ENCODE measurements around the gene ELMO1.

Gene ELMO1, protein sequence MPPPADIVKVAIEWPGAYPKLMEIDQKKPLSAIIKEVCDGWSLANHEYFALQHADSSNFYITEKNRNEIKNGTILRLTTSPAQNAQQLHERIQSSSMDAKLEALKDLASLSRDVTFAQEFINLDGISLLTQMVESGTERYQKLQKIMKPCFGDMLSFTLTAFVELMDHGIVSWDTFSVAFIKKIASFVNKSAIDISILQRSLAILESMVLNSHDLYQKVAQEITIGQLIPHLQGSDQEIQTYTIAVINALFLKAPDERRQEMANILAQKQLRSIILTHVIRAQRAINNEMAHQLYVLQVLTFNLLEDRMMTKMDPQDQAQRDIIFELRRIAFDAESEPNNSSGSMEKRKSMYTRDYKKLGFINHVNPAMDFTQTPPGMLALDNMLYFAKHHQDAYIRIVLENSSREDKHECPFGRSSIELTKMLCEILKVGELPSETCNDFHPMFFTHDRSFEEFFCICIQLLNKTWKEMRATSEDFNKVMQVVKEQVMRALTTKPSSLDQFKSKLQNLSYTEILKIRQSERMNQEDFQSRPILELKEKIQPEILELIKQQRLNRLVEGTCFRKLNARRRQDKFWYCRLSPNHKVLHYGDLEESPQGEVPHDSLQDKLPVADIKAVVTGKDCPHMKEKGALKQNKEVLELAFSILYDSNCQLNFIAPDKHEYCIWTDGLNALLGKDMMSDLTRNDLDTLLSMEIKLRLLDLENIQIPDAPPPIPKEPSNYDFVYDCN

GRCh38 chr7:37448636-37449361, at the start of gene ELMO1:
ELMO1 (minus strand) TSS chr7:37448864; CDS start chr7:37342690, 106,174 bp downstream.
- peak; percentile 25 for DNase-seq (ENCODE audit: low read depth)

- DNase-seq (ENCODE audit: low read depth): no peak
These were observed 48.9 kb upstream of the ELMO1 start for GRCh38 chr7:37497576-37497975.

- no peak for DNase-seq (ENCODE audit: low read depth)
These were observed 47.0 kb upstream of the ELMO1 start for GRCh38 chr7:37495574-37496184.

- DNase-seq (ENCODE audit: low read depth): no peak
These were observed 46.3 kb upstream of the ELMO1 start for GRCh38 chr7:37494926-37495325.

DNA sequence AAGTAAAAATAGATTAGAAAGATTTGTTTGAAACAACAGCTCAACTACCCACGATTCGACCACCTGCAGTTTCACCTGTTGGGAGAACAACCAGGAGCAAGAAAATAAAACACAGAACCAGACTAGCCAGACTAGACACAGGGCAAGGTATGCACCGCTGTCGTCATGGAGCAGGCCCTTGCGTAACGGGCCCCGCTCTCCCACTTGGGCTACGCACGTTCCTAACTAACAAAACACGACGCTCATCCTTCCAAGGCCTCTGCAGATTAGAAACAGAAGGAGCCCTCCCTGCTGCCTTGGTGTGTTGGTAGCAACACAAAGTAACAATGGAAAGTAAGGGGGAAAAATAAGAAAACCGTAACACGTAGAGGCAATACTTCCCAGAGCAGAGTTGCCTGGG, 45.1 kb upstream of the ELMO1 start:
- no peak for DNase-seq (ENCODE audit: low read depth)

GRCh38 chr7:37493123-37493522, 44.5 kb upstream of the ELMO1 start:
- no peak for DNase-seq (ENCODE audit: low read depth)

DNA sequence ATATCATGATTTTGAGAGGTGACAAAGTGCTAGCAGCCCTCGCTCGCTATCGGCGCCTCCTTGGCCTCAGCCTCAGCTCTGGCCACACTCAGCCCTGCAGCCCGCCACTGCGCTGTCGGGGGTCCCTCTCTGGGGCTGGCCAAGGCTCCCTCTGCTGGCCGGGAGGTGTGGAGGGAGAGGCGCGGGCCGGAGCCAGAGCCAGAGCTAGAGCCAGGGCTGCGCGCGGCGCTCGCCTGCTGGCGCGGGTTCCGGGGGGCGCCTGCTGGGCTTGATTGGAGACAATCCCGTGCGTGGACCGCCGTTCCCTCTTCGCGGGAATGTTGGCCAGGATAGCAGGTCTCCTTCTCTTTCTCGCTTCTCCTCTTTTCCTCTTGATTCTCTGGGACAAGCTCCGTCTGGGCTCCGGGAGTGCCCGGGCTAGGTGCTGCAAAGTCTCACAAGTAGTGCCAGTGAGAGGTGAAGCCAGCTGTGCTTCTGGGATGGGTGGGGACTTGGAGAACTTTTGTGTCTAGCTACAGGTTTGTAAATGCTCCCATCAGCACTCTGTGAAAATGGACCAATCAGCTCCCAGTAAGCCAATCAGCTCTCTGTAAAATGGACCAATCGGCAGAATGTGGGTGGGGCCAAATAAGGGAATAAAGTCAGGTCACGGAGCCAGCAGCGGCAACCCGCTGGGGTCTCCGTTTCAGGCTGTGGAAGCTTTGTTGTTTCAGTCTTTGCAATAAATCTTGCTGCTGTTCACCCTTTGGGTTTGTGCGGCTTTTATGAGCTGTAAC, 43.4 kb upstream of the ELMO1 start:
- no peak for DNase-seq (ENCODE audit: low read depth)

DNA sequence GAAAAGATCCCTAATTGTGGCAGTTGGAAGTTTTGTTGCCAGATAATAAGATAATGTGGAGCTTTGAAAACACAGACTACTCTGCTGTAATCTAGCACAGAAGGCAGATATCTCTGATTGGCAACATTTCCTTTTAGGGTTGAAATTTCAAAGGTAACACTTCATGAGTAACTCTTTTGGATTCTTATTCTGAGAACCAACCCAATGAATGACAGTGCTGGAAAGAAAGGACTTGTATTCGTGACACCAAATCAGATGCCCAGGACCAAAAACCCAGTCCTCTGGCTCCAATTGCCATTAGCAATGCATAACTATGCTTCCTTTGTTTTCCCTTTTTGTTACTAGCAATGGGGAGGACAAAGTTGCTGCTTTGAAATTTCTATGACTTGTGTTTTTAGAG, 41.0 kb upstream of the ELMO1 start:
- no peak for DNase-seq (ENCODE audit: low read depth)

DNA sequence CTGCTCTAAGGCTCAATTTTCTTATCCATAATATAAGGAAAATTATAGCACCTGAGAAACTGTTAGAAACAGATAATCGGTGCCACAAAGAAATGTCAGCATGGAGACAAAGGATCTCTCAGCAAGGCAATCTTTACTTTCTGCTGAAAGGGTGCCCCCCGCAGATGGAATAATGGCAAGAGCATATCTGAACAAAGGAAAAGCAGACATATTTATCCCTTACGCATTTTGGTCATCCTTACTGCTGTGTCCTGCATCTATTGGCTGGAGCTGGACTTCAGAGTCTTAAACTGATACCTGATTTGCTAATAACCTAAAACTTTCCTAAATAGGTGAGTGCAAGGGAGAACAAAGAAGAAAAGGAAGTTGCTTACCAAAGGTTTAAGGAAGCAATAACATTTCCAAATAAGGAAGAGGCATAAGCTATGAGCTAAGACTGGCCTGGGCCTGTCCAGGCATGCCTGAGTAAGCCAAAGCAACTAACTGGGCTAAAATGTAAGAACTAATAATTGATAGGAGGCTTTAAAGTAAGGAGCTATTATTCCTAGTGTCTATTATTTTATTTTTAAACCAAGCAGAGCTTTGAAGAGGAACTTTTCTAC, 39.6 kb upstream of the ELMO1 start:
- DNase-seq (ENCODE audit: low read depth): no peak

DNA sequence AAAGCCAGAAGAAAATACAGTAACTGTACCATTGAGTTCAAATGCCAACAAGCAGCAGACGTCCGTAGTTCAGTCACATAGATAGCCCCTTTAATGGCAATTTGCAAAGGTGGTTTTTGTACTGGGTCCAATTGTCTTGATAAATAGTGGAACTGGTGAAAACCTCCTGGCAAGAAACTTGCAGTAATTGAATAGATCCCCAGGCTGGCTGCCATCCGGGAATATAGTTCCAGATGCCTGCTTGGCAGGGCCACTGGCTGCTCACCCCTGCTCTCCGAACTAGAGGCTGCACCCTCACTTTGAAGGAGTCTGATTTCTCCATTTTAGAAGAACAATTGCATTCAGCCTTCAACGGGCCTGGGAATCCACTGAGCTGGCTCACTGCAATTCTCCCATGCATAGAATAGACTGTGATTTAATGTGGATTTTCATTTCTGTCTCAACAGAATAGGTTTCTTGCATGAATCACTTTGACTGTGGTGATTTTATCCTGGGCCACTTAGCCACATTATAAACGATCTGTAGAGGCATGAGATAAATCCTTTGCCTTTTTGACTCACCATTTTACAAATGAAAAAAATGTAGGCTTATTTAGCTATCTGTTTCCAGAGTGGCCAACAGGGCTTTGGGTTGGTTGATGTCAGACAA, 35.9 kb upstream of the ELMO1 start:
- DNase-seq (ENCODE audit: low read depth): no peak

GRCh38 chr7:37483627-37484026, 35.0 kb upstream of the ELMO1 start:
- DNase-seq (ENCODE audit: low read depth): no peak

- DNase-seq (ENCODE audit: low read depth): no peak
These were observed 34.3 kb upstream of the ELMO1 start for GRCh38 chr7:37482953-37483352.

GRCh38 chr7:37482505-37482904, 33.8 kb upstream of the ELMO1 start:
- DNase-seq (ENCODE audit: low read depth): no peak

DNA sequence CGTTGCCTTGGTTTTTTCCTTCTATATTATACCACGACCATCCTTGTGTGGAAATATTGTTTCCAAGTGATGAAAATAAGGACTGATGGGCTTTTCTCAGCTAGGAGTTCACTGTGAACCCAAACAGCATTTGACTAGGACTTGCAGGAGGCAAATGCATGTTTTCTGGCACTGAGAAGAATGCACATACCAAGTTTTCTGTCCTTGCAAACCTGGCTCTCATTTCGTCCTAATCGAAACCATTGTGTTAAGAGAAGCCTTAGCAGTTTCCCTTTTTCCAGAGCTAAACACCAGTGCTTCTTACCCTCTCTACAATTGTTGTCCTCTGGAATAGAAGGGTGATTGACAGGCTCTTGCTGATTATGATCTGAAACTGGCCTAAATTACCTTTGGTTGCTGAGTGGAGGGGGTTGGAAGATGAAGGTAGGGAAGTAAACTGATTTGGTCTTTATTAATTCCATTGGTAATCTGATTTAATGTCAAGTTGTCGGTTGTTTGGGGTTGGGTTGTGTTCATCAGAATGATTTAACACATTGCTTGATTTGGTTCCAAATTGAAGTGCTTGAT, 33.1 kb upstream of the ELMO1 start:
- no peak for DNase-seq (ENCODE audit: low read depth)

DNA sequence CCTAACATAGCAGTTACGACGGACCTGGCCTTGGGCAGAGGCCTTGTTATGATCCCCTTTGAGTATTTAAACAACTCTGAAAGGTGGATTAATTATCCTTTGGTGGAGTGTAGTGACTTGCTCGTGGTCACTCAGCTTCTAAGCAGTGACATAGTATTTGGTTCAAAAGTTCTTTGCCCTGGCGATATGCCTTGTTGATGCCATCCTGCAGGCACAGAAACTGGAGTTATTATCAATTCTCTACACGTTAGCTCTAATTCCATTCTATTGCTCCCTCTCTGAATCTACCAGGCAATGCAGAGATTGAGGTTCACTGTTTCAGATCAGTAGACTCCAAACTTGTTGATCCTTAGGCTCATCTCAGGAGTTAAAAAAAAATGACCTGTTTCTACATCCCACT, 32.5 kb upstream of the ELMO1 start:
- no peak for DNase-seq (ENCODE audit: low read depth)

GRCh38 chr7:37480041-37481031, 31.7 kb upstream of the ELMO1 start:
- no peak for DNase-seq (ENCODE audit: low read depth)

- DNase-seq (ENCODE audit: low read depth): no peak
These were observed 28.3 kb upstream of the ELMO1 start for GRCh38 chr7:37476881-37477450.

GRCh38 chr7:37476428-37476827, 27.8 kb upstream of the ELMO1 start:
- no peak for DNase-seq (ENCODE audit: low read depth)

DNA sequence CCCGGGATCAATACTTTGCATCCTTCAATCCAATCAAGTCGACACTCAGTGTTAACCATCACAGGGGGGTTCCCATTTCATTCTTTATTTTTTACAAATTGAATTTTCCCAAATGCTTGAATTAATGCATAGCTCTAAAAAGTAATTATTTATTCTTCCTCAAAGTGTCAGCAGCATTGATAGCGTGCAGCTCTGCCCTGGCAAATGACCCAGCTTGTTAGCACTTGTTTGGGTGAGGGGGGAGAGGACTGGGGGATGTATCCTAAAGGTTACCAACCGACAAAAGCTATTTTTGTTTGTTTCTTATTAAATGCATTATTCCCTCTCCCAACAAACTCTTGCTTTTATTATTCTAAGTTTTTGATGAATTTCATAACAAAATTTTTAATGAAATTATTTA, 27.0 kb upstream of the ELMO1 start:
- DNase-seq (ENCODE audit: low read depth): no peak

All from stimulated activated CD8-positive, alpha-beta memory T cell treated with anti-CD3 and anti-CD28 coated beads, Interleukin-15, amount 100 ng/mL, for 24 hours (primary cell).